GM12873 (cell line): ENCODE data around the gene KCNG4.

ENCODE experiments used
- CTCF ChIP-seq: IDR thresholded peaks from 2 replicates; pipeline ENCODE4 v1.5.1; 2012; ENCODE audit warnings: low read depth, mild to moderate bottlenecking, moderate library complexity, low read length, control low read depth; ENCODE audit not compliant: insufficient read depth; ENCODE audit errors: missing control alignments

Gene KCNG4

GRCh38 chr16:84254062-84254461, 14.2 kb upstream of the KCNG4 start:
- no peak for TF ChIP-seq CTCF

GRCh38 chr16:84253173-84253572, 13.4 kb upstream of the KCNG4 start:
- no peak for TF ChIP-seq CTCF

- TF ChIP-seq CTCF, result no peak
These were observed 12.4 kb upstream of the KCNG4 start for GRCh38 chr16:84252184-84252583.

- TF ChIP-seq CTCF, result no peak
These were observed 8.0 kb upstream of the KCNG4 start for GRCh38 chr16:84247844-84248243.

GRCh38 chr16:84247331-84247730, 7.5 kb upstream of the KCNG4 start:
- TF ChIP-seq CTCF, result no peak

- TF ChIP-seq CTCF, result no peak
These were observed 6.9 kb upstream of the KCNG4 start for GRCh38 chr16:84246679-84247077.

- TF ChIP-seq CTCF, result no peak
These were observed 6.3 kb upstream of the KCNG4 start for GRCh38 chr16:84245956-84246678.

GRCh38 chr16:84244728-84245127, 4.9 kb upstream of the KCNG4 start:
- TF ChIP-seq CTCF, result no peak
